Activated CD8-positive, alpha-beta T cell treated with anti-CD3 and anti-CD28 coated beads for 36 hours (primary cell): ENCODE measurements around the gene CLDN10. TPM values are rescaled to one million over a fixed set of nuclear protein-coding genes. Genes with fewer than 3 reads are reported as not detected.

Source experiments
- ATAC-seq: fragments of 200-7000 bp; cut with Tn5 transposase; one replicate; pipeline ENCODE4 v1.10.0; 2021; ENCODE audit warnings: mild to moderate bottlenecking, moderate library complexity
- CTCF ChIA-PET: fragments of 350-600 bp; sonication (Branson Sonifier 250); formaldehyde crosslinking; loops from one replicate; lab custom pipeline; 2021; ENCODE audit warnings: antibody characterized with exemption; lab: Charles Lee
- POLR2A ChIA-PET: fragments of 350-600 bp; sonication (Branson Sonifier 250); formaldehyde crosslinking; loops from one replicate; lab custom pipeline; 2021; ENCODE audit warnings: antibody characterized with exemption; lab: Charles Lee
- DNase-seq: peaks from one replicate; pipeline ENCODE4 v3.0.0-alpha.2; 2020
- H3K27ac Mint-ChIP-seq: one replicate; pipeline ENCODE4 v1.8.0; 2021; ENCODE audit warnings: mild to moderate bottlenecking, mixed read lengths
- H3K27me3 Mint-ChIP-seq: one replicate; pipeline ENCODE4 v1.8.0; 2021; ENCODE audit warnings: mixed read lengths
- H3K36me3 Mint-ChIP-seq: one replicate; pipeline ENCODE4 v1.8.0; 2021; ENCODE audit warnings: low read depth, mixed read lengths
- H3K4me1 Mint-ChIP-seq: one replicate; pipeline ENCODE4 v1.8.0; 2021; ENCODE audit warnings: low read depth, mixed read lengths
- H3K4me3 Mint-ChIP-seq: one replicate; pipeline ENCODE4 v1.8.0; 2021; ENCODE audit warnings: mild to moderate bottlenecking, moderate library complexity, mixed read lengths
- H3K9me3 Mint-ChIP-seq: one replicate; pipeline ENCODE4 v1.8.0; 2021; ENCODE audit warnings: mixed read lengths
- CTCF ChIP-seq: fragments of 200-600 bp; IDR thresholded peaks from one replicate; pipeline ENCODE4 v1.8.0; 2022; ENCODE audit warnings: antibody characterized with exemption, mild to moderate bottlenecking
- intact Hi-C: fragments of 100-400 bp; cut with micrococcal nuclease; formaldehyde crosslinking; loops from one replicate; pipeline ENCODE4 v1.10.0; 2022
- total RNA-seq, 2 experiments: library from RNA; stranded (reverse); gene quantifications; one replicate each; pipeline ENCODE4 v1.2.3, GENCODE V29; 2021

The CLDN10 gene
- total RNA-seq, 2 experiments from 2014 or later, result not detected

- no peak for TF ChIP-seq CTCF
- no peak for DNase-seq
- CTCF ChIA-PET, result no interaction called here
- Mint-ChIP-seq H3K4me1 (no peaks in the 10 kb centered on the region), H3K36me3 (no peaks in the 10 kb centered on the region), H3K4me3 (no peak overlapping the region), H3K27ac (no peak overlapping the region), H3K9me3 (no peaks in the 10 kb centered on the region), H3K27me3 (peaks cover 17% of the 10 kb centered on the region)
- POLR2A ChIA-PET, result no interaction called here
- no peak for ATAC-seq
- intact Hi-C loops, result no loop called here
These were observed 40.9 kb downstream of the CLDN10 start for GRCh38 chr13:95593462-95593861.

DNA sequence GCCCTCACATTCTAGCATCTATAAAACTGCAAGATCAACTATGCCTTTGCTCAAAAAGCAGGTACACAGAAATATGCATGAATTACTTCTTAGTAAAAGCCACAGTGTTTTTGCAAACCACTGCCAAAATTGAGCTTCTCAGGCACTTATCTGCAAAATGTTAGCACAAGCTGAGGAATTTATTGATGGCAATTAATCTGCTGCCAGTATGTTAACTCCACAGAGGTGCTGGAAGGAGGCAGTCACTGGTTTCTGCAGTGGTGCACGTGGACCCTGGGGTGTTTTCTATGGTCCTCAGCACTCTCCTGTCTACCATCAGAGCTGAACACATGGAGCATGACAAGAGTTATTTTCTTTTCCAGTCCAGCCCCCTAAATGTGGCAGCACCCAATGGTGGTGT, 44.2 kb downstream of the CLDN10 start:
- Mint-ChIP-seq H3K27me3 (peaks cover 7% of the 10 kb centered on the region), H3K27ac (no peak overlapping the region), H3K4me3 (no peak overlapping the region), H3K9me3 (no peaks in the 10 kb centered on the region), H3K36me3 (no peaks in the 10 kb centered on the region), H3K4me1 (no peaks in the 10 kb centered on the region)
- intact Hi-C loops, result no loop called here
- ChIA-PET CTCF (no interaction called here), POLR2A (no interaction called here)
- DNase-seq (no peak), ATAC-seq (no peak)
- TF ChIP-seq CTCF, result no peak

- Mint-ChIP-seq H3K9me3 (no peaks in the 10 kb centered on the region), H3K4me3 (no peak overlapping the region), H3K4me1 (no peaks in the 10 kb centered on the region), H3K36me3 (no peaks in the 10 kb centered on the region), H3K27me3 (peaks cover 6% of the 10 kb centered on the region), H3K27ac (no peak overlapping the region)
- ATAC-seq (no peak), DNase-seq (no peak)
- POLR2A ChIA-PET, result no interaction called here
- no peak for TF ChIP-seq CTCF
- CTCF ChIA-PET, result interaction anchor here (0.9 kb wide), 1 partner anchor 23 kb away, joined by 6 read pairs; no protein-coding TSS in a partner anchor
- intact Hi-C loops, result no loop called here
These were observed 48.7 kb downstream of the CLDN10 start for GRCh38 chr13:95601216-95601615.

GRCh38 chr13:95601906-95602305, 49.4 kb downstream of the CLDN10 start:
- CTCF ChIA-PET, result interaction anchor here (0.9 kb wide), 1 partner anchor 22 kb away, joined by 6 read pairs; no protein-coding TSS in a partner anchor
- Mint-ChIP-seq H3K4me3 (no peak overlapping the region), H3K36me3 (no peaks in the 10 kb centered on the region), H3K9me3 (no peaks in the 10 kb centered on the region), H3K4me1 (no peaks in the 10 kb centered on the region), H3K27ac (no peak overlapping the region), H3K27me3 (peaks cover 7% of the 10 kb centered on the region)
- intact Hi-C loops, result no loop called here
- POLR2A ChIA-PET, result no interaction called here
- DNase-seq (no peak), ATAC-seq (no peak)
- no peak for TF ChIP-seq CTCF

DNA sequence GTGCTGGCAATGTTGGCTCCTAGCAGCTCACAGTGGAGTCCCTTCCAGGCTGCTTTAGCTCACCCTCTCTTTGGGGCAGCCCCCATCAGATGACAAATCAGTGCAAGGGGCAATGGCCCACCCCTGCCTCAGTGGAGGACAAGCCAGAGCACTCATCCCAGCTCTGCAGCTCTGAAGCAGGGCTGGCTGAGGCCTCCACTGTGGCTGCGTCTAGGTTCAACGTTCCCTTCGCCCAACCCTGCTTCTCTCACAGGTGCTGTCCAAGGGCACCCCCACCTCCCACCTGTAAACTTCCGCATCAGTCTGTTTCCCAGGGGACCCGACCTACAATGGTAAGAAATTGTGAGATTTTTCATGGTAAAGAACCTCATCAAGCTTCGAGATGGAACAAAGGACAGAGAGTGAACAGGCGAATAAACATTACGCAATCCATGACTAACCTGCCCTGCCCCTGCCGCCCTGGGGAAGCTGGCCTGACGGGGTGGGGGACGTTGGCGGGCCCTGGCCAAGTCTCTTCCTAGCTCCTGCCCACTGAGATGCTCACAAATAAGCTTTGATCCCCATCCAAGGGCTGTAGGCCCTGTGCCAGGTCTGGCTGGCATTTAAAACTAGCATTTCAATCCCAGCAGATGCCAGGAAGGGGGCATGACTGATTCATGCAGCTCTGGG, 51.5 kb downstream of the CLDN10 start:
- intact Hi-C loops, result no loop called here
- ChIA-PET CTCF (interaction anchor here (1.3 kb wide), 1 partner anchor 47 kb away, joined by 3 read pairs; no protein-coding TSS in a partner anchor), POLR2A (no interaction called here)
- no peak overlapping the region for H3K4me3 Mint-ChIP-seq
- no peak for TF ChIP-seq CTCF
- no peak for ATAC-seq
- no peak for DNase-seq
- H3K4me1 Mint-ChIP-seq, result no peaks in the 10 kb centered on the region
- peaks cover 8% of the 10 kb centered on the region for H3K27me3 Mint-ChIP-seq
- H3K36me3 Mint-ChIP-seq, result no peaks in the 10 kb centered on the region
- no peaks in the 10 kb centered on the region for H3K9me3 Mint-ChIP-seq
- H3K27ac Mint-ChIP-seq, result no peak overlapping the region
